HEK293 (cell line): ENCODE measurements around the gene SHC3.

Source experiments
- CTCF ChIA-PET: fragments of 350-600 bp; formaldehyde crosslinking; extraction: SDS; loops from one replicate; lab custom pipeline; 2021; ENCODE audit warnings: antibody characterized with exemption; lab: Yijun Ruan, JAX
- POLR2A ChIA-PET: fragments of 300-600 bp; formaldehyde crosslinking; extraction: SDS; loops from one replicate; lab custom pipeline; 2020; ENCODE audit warnings: antibody characterized with exemption, inconsistent platforms; lab: Yijun Ruan, JAX
- H3K27ac ChIP-seq: fragments of 200-500 bp; sonication (Bioruptor generic); 2 replicates; pipeline ENCODE4 v1.5.1; 2014; ENCODE audit warnings: low read depth, low read length, control low read depth, inconsistent platforms; ENCODE audit errors: extremely low read depth
- H3K36me3 ChIP-seq, 2 experiments: fragments of 200-500 bp in 1 of 2; sonication (Bioruptor generic) in 1 of 2; 1 replicate in 1 of 2; 2 replicates in 1 of 2; pipeline ENCODE4 v1.5.1; 2014 to 2017; ENCODE audit warnings: inconsistent platforms in 2 of 2, low read length in 2 of 2; ENCODE audit not compliant: control insufficient read depth in 2 of 2, insufficient read depth in 1 of 2
- H3K4me1 ChIP-seq: fragments of 200-500 bp; sonication (Bioruptor generic); 2 replicates; pipeline ENCODE4 v1.5.1; 2014; ENCODE audit warnings: mild to moderate bottlenecking, low read length, inconsistent platforms; ENCODE audit not compliant: control insufficient read depth, insufficient read depth
- H3K4me3 ChIP-seq: 2 replicates; pipeline ENCODE4 v1.5.1; 2011; ENCODE audit warnings: low read depth, mild to moderate bottlenecking, control low read depth, low read length, moderate library complexity
- H3K9me3 ChIP-seq: fragments of 200-500 bp; sonication (Bioruptor generic); 2 replicates; pipeline ENCODE4 v1.5.1; 2014; ENCODE audit warnings: low read depth, low read length, inconsistent platforms; ENCODE audit not compliant: control insufficient read depth, insufficient read depth
- FEZF1 ChIP-seq: fragments of 450-650 bp; formaldehyde crosslinking; IDR thresholded peaks from 2 replicates; pipeline ENCODE4 v1.5.1; 2016; ENCODE audit warnings: missing biosample characterization, missing genetic modification characterization
- HOXA7 ChIP-seq: sonication (generic); formaldehyde crosslinking; IDR thresholded peaks from 2 replicates; pipeline ENCODE4 v1.8.1; 2022; ENCODE audit warnings: missing genetic modification reagents, borderline replicate concordance
- KLF9 ChIP-seq: fragments of 450-650 bp; formaldehyde crosslinking; IDR thresholded peaks from 2 replicates; pipeline ENCODE4 v1.5.1; 2016; ENCODE audit warnings: missing biosample characterization, missing genetic modification characterization, low read depth
- YY2 ChIP-seq: fragments of 450-650 bp; formaldehyde crosslinking; IDR thresholded peaks from 2 replicates; pipeline ENCODE4 v1.5.1; 2016; ENCODE audit warnings: missing biosample characterization, missing genetic modification characterization
- ZBTB20 ChIP-seq: fragments of 450-650 bp; formaldehyde crosslinking; IDR thresholded peaks from 2 replicates; pipeline ENCODE4 v1.5.1; 2016; ENCODE audit warnings: missing biosample characterization, missing genetic modification characterization
- ZFHX2 ChIP-seq: fragments of 450-650 bp; formaldehyde crosslinking; conservative IDR thresholded peaks from 2 replicates; pipeline ENCODE4 v1.5.1; 2016; ENCODE audit warnings: missing biosample characterization, missing genetic modification characterization
- ZFP37 ChIP-seq: fragments of 450-650 bp; formaldehyde crosslinking; IDR thresholded peaks from 2 replicates; pipeline ENCODE4 v1.5.1; 2016; ENCODE audit warnings: missing biosample characterization, missing genetic modification characterization
- ZNF157 ChIP-seq: fragments of 450-650 bp; formaldehyde crosslinking; IDR thresholded peaks from 2 replicates; pipeline ENCODE4 v1.5.1; 2016; ENCODE audit warnings: missing biosample characterization, missing genetic modification characterization
- ZNF175 ChIP-seq: fragments of 450-650 bp; formaldehyde crosslinking; IDR thresholded peaks from 2 replicates; pipeline ENCODE4 v1.5.1; 2016; ENCODE audit warnings: missing biosample characterization, missing genetic modification characterization
- ZNF184 ChIP-seq: fragments of 450-650 bp; IDR thresholded peaks from 2 replicates; pipeline ENCODE4 v1.5.1; 2018; ENCODE audit warnings: missing biosample characterization, mild to moderate bottlenecking, missing genetic modification characterization
- ZNF221 ChIP-seq: fragments of 450-650 bp; formaldehyde crosslinking; IDR thresholded peaks from 2 replicates; pipeline ENCODE4 v1.5.1; 2017; ENCODE audit warnings: missing biosample characterization, missing genetic modification characterization, borderline replicate concordance
- ZNF274 ChIP-seq, 2 experiments: fragments of 200-500 bp in 1 of 2; fragments of 450-650 bp in 1 of 2; sonication (Bioruptor generic) in 1 of 2; formaldehyde crosslinking in 1 of 2; IDR thresholded peaks; 2 replicates each; pipeline versions ENCODE4 v1.5.1 to v1.6.1; 2014 to 2016; ENCODE audit warnings: borderline replicate concordance in 1 of 2, inconsistent platforms in 1 of 2, low read length in 1 of 2, missing biosample characterization in 1 of 2, missing genetic modification characterization in 1 of 2
- ZNF350 ChIP-seq: fragments of 450-650 bp; formaldehyde crosslinking; IDR thresholded peaks from 2 replicates; pipeline ENCODE4 v1.5.0; 2017; ENCODE audit warnings: missing biosample characterization, mild to moderate bottlenecking, missing genetic modification characterization
- ZNF433 ChIP-seq: fragments of 450-650 bp; formaldehyde crosslinking; IDR thresholded peaks from 2 replicates; pipeline ENCODE4 v1.5.1; 2016; ENCODE audit warnings: missing biosample characterization, missing genetic modification characterization, low read depth
- ZNF501 ChIP-seq: fragments of 450-650 bp; formaldehyde crosslinking; IDR thresholded peaks from 2 replicates; pipeline ENCODE4 v1.5.1; 2016; ENCODE audit warnings: missing biosample characterization, missing genetic modification characterization
- ZNF548 ChIP-seq: fragments of 450-650 bp; formaldehyde crosslinking; IDR thresholded peaks from 2 replicates; pipeline ENCODE4 v1.5.1; 2016; ENCODE audit warnings: missing biosample characterization, missing genetic modification characterization
- ZNF600 ChIP-seq: fragments of 450-650 bp; formaldehyde crosslinking; IDR thresholded peaks from 2 replicates; pipeline ENCODE4 v1.5.1; 2016; ENCODE audit warnings: missing biosample characterization, missing genetic modification characterization
- ZNF621 ChIP-seq: fragments of 450-650 bp; formaldehyde crosslinking; IDR thresholded peaks from 2 replicates; pipeline ENCODE4 v1.5.1; 2017; ENCODE audit warnings: missing biosample characterization, missing genetic modification characterization
- ZNF654 ChIP-seq: fragments of 450-650 bp; formaldehyde crosslinking; IDR thresholded peaks from 2 replicates; pipeline ENCODE4 v1.5.1; 2016; ENCODE audit warnings: low read depth, missing biosample characterization, missing genetic modification characterization
- ZNF785 ChIP-seq: fragments of 450-650 bp; formaldehyde crosslinking; IDR thresholded peaks from 2 replicates; pipeline ENCODE4 v1.5.1; 2016; ENCODE audit warnings: missing biosample characterization, missing genetic modification characterization
- ZNF792 ChIP-seq: fragments of 450-650 bp; formaldehyde crosslinking; IDR thresholded peaks from 2 replicates; pipeline ENCODE4 v1.5.1; 2016; ENCODE audit warnings: missing biosample characterization, missing genetic modification characterization
- ZNF830 ChIP-seq: fragments of 450-650 bp; IDR thresholded peaks from 2 replicates; pipeline ENCODE4 v1.5.0; 2018; ENCODE audit warnings: missing biosample characterization, missing genetic modification characterization, low read depth, mild to moderate bottlenecking, moderate library complexity
- TF ChIP-seq, protein P1 (sequence below): fragments of 450-650 bp; formaldehyde crosslinking; IDR thresholded peaks from 2 replicates; pipeline ENCODE4 v1.5.1; 2016; ENCODE audit warnings: missing biosample characterization, missing genetic modification characterization
- TF ChIP-seq, protein P2 (sequence below): fragments of 450-650 bp; formaldehyde crosslinking; IDR thresholded peaks from 2 replicates; pipeline ENCODE4 v1.5.1; 2017; ENCODE audit warnings: missing biosample characterization, missing genetic modification characterization
- TF ChIP-seq, protein P3 (sequence below): fragments of 450-650 bp; formaldehyde crosslinking; IDR thresholded peaks from 2 replicates; pipeline ENCODE4 v1.5.1; 2016; ENCODE audit warnings: missing biosample characterization, missing genetic modification characterization, borderline replicate concordance
- TF ChIP-seq, protein P4 (sequence below): fragments of 450-650 bp; formaldehyde crosslinking; IDR thresholded peaks from 2 replicates; pipeline ENCODE4 v1.5.1; 2016; ENCODE audit warnings: missing biosample characterization, missing genetic modification characterization

Gene SHC3

DNA sequence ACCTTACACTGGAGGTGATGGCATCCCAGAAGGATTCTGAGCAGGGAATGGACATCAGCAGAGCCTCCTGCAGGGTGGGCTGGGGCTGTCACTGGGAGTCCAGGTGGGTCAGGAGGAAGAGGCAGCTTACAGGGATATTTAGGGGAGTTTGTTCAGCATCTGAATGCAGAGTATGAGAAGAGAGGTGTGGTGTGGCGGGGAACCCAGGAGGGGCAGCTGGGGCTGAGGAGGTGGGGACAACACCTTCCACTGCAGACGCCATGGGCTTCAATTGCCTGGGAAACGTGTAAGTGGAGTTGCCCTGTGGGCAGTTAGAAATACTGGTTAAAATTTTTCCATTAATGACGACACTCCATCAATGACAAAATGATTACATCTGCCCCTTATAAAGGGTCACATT is 153.9 kb downstream of the SHC3 start:
- H3K9me3 ChIP-seq: no peaks in the 10 kb centered on the region
- no peak overlapping the region for H3K4me3 ChIP-seq
- H3K36me3 ChIP-seq: no peaks in the 10 kb centered on the region
- H3K4me1 ChIP-seq: no peaks in the 10 kb centered on the region
- H3K27ac ChIP-seq: no peak overlapping the region
- ChIA-PET POLR2A (no interaction called here), CTCF (no interaction called here)
- TF ChIP-seq, protein P1, sequence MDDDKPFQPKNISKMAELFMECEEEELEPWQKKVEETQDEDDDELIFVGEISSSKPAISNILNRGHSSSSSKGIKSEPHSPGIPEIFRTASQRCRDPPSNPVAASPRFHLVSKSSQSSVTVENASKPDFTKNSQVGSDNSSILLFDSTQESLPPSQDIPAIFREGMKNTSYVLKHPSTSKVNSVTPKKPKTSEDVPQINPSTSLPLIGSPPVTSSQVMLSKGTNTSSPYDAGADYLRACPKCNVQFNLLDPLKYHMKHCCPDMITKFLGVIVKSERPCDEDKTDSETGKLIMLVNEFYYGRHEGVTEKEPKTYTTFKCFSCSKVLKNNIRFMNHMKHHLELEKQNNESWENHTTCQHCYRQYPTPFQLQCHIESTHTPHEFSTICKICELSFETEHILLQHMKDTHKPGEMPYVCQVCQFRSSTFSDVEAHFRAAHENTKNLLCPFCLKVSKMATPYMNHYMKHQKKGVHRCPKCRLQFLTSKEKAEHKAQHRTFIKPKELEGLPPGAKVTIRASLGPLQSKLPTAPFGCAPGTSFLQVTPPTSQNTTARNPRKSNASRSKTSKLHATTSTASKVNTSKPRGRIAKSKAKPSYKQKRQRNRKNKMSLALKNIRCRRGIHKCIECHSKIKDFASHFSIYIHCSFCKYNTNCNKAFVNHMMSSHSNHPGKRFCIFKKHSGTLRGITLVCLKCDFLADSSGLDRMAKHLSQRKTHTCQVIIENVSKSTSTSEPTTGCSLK (tag by site-specific recombination): no peak
- TF ChIP-seq ZNF548 (tag by site-specific recombination): no peak
- no peak for TF ChIP-seq ZNF785
- TF ChIP-seq ZNF830: no peak
- no peak for TF ChIP-seq ZNF792 (tag by site-specific recombination)
- TF ChIP-seq ZNF175: no peak
- no peak for TF ChIP-seq ZNF654 (tag by site-specific recombination)
- TF ChIP-seq ZNF433 (tag by site-specific recombination): no peak
- no peak for TF ChIP-seq YY2 (tag by site-specific recombination)
- no peak for TF ChIP-seq ZBTB20 (tag by site-specific recombination)

DNA sequence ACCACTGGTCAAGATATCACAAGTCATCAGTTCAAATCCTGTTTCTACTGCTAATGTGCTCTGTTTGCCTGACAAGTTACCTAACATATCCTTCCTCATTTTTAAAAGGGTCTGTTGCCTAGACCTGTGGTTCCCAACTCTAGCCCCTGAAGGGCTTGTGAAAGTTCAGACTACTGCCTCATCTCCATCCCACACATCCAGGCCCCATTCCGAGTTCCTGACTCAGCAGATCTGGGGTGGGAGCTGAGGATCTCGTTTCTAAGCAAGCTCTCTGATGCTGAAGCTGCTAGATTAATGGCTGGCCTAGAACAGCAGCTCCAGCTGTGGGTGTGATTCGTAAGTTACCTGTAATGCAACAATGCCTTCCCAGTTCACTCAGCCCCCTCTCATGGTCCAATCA is 154.9 kb downstream of the SHC3 start:
- TF ChIP-seq ZNF600 (tag by site-specific recombination) (no peak), ZFHX2 (no peak), ZNF621 (no peak), HOXA7 (no peak), ZNF157 (tag by site-specific recombination) (no peak), FEZF1 (tag by site-specific recombination) (no peak), ZNF785 (no peak), ZNF274 (IDR thresholded peaks at IDR 0.05; ENCODE audit: low read length) (no peak), ZNF274 (tag by site-specific recombination; IDR thresholded peaks at IDR 0.05; ENCODE audit: borderline replicate concordance) (no peak), KLF9 (no peak), ZNF221 (no peak), ZNF501 (tag by site-specific recombination) (no peak), ZNF350 (tag by site-specific recombination) (no peak), ZFP37 (no peak), ZNF184 (tag by site-specific recombination) (no peak)
- TF ChIP-seq, protein P2, sequence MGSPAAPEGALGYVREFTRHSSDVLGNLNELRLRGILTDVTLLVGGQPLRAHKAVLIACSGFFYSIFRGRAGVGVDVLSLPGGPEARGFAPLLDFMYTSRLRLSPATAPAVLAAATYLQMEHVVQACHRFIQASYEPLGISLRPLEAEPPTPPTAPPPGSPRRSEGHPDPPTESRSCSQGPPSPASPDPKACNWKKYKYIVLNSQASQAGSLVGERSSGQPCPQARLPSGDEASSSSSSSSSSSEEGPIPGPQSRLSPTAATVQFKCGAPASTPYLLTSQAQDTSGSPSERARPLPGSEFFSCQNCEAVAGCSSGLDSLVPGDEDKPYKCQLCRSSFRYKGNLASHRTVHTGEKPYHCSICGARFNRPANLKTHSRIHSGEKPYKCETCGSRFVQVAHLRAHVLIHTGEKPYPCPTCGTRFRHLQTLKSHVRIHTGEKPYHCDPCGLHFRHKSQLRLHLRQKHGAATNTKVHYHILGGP: no peak
- TF ChIP-seq, protein P3, sequence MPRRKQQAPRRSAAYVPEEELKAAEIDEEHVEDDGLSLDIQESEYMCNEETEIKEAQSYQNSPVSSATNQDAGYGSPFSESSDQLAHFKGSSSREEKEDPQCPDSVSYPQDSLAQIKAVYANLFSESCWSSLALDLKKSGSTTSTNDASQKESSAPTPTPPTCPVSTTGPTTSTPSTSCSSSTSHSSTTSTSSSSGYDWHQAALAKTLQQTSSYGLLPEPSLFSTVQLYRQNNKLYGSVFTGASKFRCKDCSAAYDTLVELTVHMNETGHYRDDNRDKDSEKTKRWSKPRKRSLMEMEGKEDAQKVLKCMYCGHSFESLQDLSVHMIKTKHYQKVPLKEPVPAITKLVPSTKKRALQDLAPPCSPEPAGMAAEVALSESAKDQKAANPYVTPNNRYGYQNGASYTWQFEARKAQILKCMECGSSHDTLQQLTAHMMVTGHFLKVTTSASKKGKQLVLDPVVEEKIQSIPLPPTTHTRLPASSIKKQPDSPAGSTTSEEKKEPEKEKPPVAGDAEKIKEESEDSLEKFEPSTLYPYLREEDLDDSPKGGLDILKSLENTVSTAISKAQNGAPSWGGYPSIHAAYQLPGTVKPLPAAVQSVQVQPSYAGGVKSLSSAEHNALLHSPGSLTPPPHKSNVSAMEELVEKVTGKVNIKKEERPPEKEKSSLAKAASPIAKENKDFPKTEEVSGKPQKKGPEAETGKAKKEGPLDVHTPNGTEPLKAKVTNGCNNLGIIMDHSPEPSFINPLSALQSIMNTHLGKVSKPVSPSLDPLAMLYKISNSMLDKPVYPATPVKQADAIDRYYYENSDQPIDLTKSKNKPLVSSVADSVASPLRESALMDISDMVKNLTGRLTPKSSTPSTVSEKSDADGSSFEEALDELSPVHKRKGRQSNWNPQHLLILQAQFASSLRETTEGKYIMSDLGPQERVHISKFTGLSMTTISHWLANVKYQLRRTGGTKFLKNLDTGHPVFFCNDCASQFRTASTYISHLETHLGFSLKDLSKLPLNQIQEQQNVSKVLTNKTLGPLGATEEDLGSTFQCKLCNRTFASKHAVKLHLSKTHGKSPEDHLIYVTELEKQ: no peak
- TF ChIP-seq, protein P4, sequence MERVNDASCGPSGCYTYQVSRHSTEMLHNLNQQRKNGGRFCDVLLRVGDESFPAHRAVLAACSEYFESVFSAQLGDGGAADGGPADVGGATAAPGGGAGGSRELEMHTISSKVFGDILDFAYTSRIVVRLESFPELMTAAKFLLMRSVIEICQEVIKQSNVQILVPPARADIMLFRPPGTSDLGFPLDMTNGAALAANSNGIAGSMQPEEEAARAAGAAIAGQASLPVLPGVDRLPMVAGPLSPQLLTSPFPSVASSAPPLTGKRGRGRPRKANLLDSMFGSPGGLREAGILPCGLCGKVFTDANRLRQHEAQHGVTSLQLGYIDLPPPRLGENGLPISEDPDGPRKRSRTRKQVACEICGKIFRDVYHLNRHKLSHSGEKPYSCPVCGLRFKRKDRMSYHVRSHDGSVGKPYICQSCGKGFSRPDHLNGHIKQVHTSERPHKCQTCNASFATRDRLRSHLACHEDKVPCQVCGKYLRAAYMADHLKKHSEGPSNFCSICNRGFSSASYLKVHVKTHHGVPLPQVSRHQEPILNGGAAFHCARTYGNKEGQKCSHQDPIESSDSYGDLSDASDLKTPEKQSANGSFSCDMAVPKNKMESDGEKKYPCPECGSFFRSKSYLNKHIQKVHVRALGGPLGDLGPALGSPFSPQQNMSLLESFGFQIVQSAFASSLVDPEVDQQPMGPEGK (tag by site-specific recombination): no peak
- TF ChIP-seq, all 188 proteins: peak for 0
- POLR2A ChIA-PET: no interaction called here

More for the DNA sequence above, 154.9 kb downstream of the SHC3 start:
- CTCF ChIA-PET: interaction anchor here (1.2 kb wide), 1 partner anchor 431 kb away, joined by 3 read pairs; no protein-coding TSS in a partner anchor
- H3K4me3 ChIP-seq: no peak overlapping the region
- H3K4me1 ChIP-seq: no peaks in the 10 kb centered on the region
- H3K9me3 ChIP-seq: no peaks in the 10 kb centered on the region
- H3K27ac ChIP-seq: no peak overlapping the region
- H3K36me3 ChIP-seq: no peaks in the 10 kb centered on the region
